Measurements from ENCODE around the gene IL20RA.

- TF ChIP-seq POLR2A (IDR thresholded peaks at IDR 0.05; ENCODE audit: low read length) (no peak), GATA1 (IDR thresholded peaks at IDR 0.05; ENCODE audit: low read depth, low read length) (no peak)
Observed at GRCh38 chr6:137008204-137008603, 36.6 kb downstream of the IL20RA start.

Measured in erythroblast (primary cell).